Measurements from ENCODE around the gene PPP1CB. TPM values are rescaled to one million over a fixed set of nuclear protein-coding genes. Genes with fewer than 3 reads are reported as not detected.

Gene PPP1CB
- total RNA-seq, 1 donor from 2014 or later = 176 TPM

- Mint-ChIP-seq H3K27ac (ENCODE audit: unreplicated experiment) (peak overlapping the region; percentile 69), H3K27me3 (ENCODE audit: low read depth) (no peaks in the 10 kb centered on the region), H3K9me3 (peaks cover 5% of the 10 kb centered on the region), H3K4me1 (peaks cover 22% of the 10 kb centered on the region), H3K36me3 (ENCODE audit: low read depth) (no peaks in the 10 kb centered on the region), H3K4me3 (no peak overlapping the region)
- DNase-seq (ENCODE audit: low read depth, low spot score) = no peak
- TF ChIP-seq CTCF (conservative IDR thresholded peaks at IDR 0.05) = no peak
Measured at GRCh38 chr2:28717339-28717758, 34.3 kb upstream of the PPP1CB start.

GRCh38 chr2:28720345-28720744, 31.3 kb upstream of the PPP1CB start:
- Mint-ChIP-seq H3K9me3 (peaks cover 5% of the 10 kb centered on the region), H3K27me3 (ENCODE audit: low read depth) (no peaks in the 10 kb centered on the region), H3K4me3 (no peak overlapping the region), H3K4me1 (peaks cover 35% of the 10 kb centered on the region), H3K27ac (ENCODE audit: unreplicated experiment) (no peak overlapping the region), H3K36me3 (ENCODE audit: low read depth) (no peaks in the 10 kb centered on the region)
- DNase-seq (ENCODE audit: low read depth, low spot score) = no peak
- no peak for TF ChIP-seq CTCF (conservative IDR thresholded peaks at IDR 0.05)

- H3K4me1 Mint-ChIP-seq = peaks cover 25% of the 10 kb centered on the region
Measured at GRCh38 chr2:28721601-28722191, 29.9 kb upstream of the PPP1CB start.

GRCh38 chr2:28725021-28725711, 26.5 kb upstream of the PPP1CB start:
- no peak for TF ChIP-seq CTCF (conservative IDR thresholded peaks at IDR 0.05)
- Mint-ChIP-seq H3K4me3 (no peak overlapping the region), H3K9me3 (peaks cover 3% of the 10 kb centered on the region), H3K4me1 (peaks cover 16% of the 10 kb centered on the region), H3K36me3 (ENCODE audit: low read depth) (no peaks in the 10 kb centered on the region), H3K27ac (ENCODE audit: unreplicated experiment) (no peak overlapping the region), H3K27me3 (ENCODE audit: low read depth) (no peaks in the 10 kb centered on the region)
- DNase-seq (ENCODE audit: low read depth, low spot score) = no peak

More at GRCh38 chr2:28721601-28722191, 29.9 kb upstream of the PPP1CB start:
- Mint-ChIP-seq H3K36me3 (ENCODE audit: low read depth) (no peaks in the 10 kb centered on the region), H3K4me3 (no peak overlapping the region), H3K27me3 (ENCODE audit: low read depth) (no peaks in the 10 kb centered on the region), H3K27ac (ENCODE audit: unreplicated experiment) (no peak overlapping the region), H3K9me3 (peaks cover 5% of the 10 kb centered on the region)
- TF ChIP-seq CTCF (conservative IDR thresholded peaks at IDR 0.05) = no peak
- DNase-seq (ENCODE audit: low read depth, low spot score) = no peak

GRCh38 chr2:28726177-28726576, 25.5 kb upstream of the PPP1CB start:
- no peak for TF ChIP-seq CTCF (conservative IDR thresholded peaks at IDR 0.05)
- no peak overlapping the region for H3K27ac Mint-ChIP-seq (ENCODE audit: unreplicated experiment)
- H3K4me3 Mint-ChIP-seq = no peak overlapping the region
- H3K36me3 Mint-ChIP-seq (ENCODE audit: low read depth) = no peaks in the 10 kb centered on the region
- DNase-seq (ENCODE audit: low read depth, low spot score) = no peak
- no peaks in the 10 kb centered on the region for H3K9me3 Mint-ChIP-seq
- no peaks in the 10 kb centered on the region for H3K27me3 Mint-ChIP-seq (ENCODE audit: low read depth)
- peaks cover 16% of the 10 kb centered on the region for H3K4me1 Mint-ChIP-seq

All from neural crest cell (in vitro differentiated cells).